Measurements from ENCODE around the gene RTEL1.

Gene RTEL1

DNA sequence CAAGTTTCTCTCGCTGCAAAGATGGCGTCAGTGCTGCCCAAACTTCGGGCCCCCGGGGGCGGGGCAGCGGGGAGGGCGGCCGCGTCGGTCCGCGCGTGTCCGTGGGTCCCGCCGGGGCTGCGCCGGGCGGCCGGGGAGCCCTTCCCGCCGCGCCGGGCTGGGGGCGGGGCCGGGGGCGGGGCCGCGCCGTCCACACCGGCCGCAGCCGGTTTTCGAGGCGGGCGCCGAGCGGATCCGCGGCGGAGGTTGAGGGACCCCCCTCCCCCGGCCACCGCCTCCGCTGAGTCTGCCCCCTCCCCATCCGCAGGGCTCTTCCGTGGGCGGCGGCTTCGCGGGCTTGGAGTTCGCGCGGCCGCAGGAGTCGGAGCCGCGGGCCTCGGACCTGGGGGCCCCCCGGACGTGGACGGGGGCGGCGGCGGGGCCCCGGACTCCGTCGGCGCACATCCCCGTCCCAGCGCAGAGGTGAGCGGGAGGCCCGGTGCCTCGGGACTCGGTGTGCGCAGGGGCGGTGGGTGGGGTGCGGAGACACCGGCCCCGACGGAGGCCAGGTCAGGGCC lies 82.0 kb downstream of the RTEL1 start:
- no peaks in the 10 kb centered on the region; the same call in 1 of the 2 replicates for H3F3A ChIP-seq (ENCODE audit: insufficient read depth, low read length)
- peaks cover 39% of the 10 kb centered on the region for H3K4me1 ChIP-seq (ENCODE audit: insufficient read depth, low read length, severe bottlenecking)
- TF ChIP-seq EZH2 (IDR thresholded peaks at IDR 0.05; ENCODE audit: borderline replicate concordance, low read length), result no peak
- TF ChIP-seq, protein P1, sequence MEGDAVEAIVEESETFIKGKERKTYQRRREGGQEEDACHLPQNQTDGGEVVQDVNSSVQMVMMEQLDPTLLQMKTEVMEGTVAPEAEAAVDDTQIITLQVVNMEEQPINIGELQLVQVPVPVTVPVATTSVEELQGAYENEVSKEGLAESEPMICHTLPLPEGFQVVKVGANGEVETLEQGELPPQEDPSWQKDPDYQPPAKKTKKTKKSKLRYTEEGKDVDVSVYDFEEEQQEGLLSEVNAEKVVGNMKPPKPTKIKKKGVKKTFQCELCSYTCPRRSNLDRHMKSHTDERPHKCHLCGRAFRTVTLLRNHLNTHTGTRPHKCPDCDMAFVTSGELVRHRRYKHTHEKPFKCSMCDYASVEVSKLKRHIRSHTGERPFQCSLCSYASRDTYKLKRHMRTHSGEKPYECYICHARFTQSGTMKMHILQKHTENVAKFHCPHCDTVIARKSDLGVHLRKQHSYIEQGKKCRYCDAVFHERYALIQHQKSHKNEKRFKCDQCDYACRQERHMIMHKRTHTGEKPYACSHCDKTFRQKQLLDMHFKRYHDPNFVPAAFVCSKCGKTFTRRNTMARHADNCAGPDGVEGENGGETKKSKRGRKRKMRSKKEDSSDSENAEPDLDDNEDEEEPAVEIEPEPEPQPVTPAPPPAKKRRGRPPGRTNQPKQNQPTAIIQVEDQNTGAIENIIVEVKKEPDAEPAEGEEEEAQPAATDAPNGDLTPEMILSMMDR (IDR thresholded peaks at IDR 0.05; ENCODE audit: low read length), result no peak
- no peaks in the 10 kb centered on the region for H4K20me1 ChIP-seq (ENCODE audit: insufficient read depth, low read length)
- peak overlapping the region; percentile 53 for H3K4me2 ChIP-seq (ENCODE audit: low read length)
- peak overlapping the region; percentile 39; the same call in 1 of the 2 replicates for H3K9ac ChIP-seq (ENCODE audit: low read length)
- H3K79me2 ChIP-seq (ENCODE audit: insufficient read depth, low read length), result no peaks in the 10 kb centered on the region
- H2AFZ ChIP-seq (ENCODE audit: low read length), result no peak overlapping the region
- H3K9me2 ChIP-seq (ENCODE audit: low read depth, low read length), result no peaks in the 10 kb centered on the region
- no peak overlapping the region for H3K27ac ChIP-seq (ENCODE audit: low read depth, low read length, poor library complexity, severe bottlenecking)
- H3K36me3 ChIP-seq (ENCODE audit: insufficient read depth, low read length), result peaks cover 18% of the 10 kb centered on the region
- no peaks in the 10 kb centered on the region for H3K9me3 ChIP-seq (ENCODE audit: low read length)
- H3K27me3 ChIP-seq (ENCODE audit: insufficient read depth, low read length), result no peaks in the 10 kb centered on the region; the same call in 1 of the 2 replicates
- H3K4me3 ChIP-seq (ENCODE audit: low read depth, low read length, poor library complexity, severe bottlenecking), result peak overlapping the region; percentile 49

DNA sequence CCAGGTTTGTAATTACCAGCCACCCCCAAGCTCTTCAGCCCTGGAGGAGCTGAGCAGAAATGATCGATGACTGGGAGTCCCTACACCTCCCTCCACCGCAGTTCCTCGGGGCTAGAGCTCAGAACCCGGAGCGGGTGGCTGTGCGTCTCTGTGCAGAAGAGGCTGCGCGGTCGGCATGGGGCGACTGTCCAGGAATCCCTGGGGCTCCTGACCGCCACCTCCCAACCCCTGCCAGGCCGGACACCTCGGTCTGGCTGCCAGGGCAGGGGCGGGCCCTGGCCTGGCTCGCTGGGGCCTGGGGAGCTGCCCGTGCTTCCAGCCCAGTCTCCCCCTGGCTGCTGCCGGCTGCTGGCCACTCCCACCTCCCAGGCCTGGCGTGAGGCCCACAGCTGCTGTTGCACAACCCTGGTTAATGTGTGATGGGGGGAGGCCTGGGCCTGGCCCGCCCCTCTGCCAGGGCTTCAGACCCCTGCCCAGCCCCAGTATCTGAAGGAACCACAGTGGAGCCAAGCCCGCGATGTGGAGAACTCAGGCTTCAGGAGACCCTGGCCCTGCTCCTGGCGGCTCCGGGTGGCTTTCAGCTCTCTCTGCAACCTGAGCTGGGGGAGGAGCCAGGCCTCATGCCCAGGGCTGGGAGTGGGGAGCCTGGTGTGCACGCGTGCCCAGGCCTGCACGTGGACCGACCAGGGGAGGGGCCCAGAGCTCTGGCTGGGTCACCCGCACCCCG lies 82.7 kb downstream of the RTEL1 start:
- no peaks in the 10 kb centered on the region; the same call in 1 of the 2 replicates for H3K27me3 ChIP-seq (ENCODE audit: insufficient read depth, low read length)
- no peaks in the 10 kb centered on the region for H3K9me3 ChIP-seq (ENCODE audit: low read length)
- H3F3A ChIP-seq (ENCODE audit: insufficient read depth, low read length), result no peaks in the 10 kb centered on the region; the same call in 1 of the 2 replicates
- no peaks in the 10 kb centered on the region for H3K9me2 ChIP-seq (ENCODE audit: low read depth, low read length)
- H3K9ac ChIP-seq (ENCODE audit: low read length), result peak overlapping the region; percentile 39; the same call in 1 of the 2 replicates
- H4K20me1 ChIP-seq (ENCODE audit: insufficient read depth, low read length), result no peaks in the 10 kb centered on the region
- peaks cover 12% of the 10 kb centered on the region for H3K36me3 ChIP-seq (ENCODE audit: insufficient read depth, low read length)
- peak overlapping the region; percentile 49 for H3K4me3 ChIP-seq (ENCODE audit: low read depth, low read length, poor library complexity, severe bottlenecking)
- H2AFZ ChIP-seq (ENCODE audit: low read length), result no peak overlapping the region
- H3K79me2 ChIP-seq (ENCODE audit: insufficient read depth, low read length), result no peaks in the 10 kb centered on the region
- peaks cover 38% of the 10 kb centered on the region for H3K4me1 ChIP-seq (ENCODE audit: insufficient read depth, low read length, severe bottlenecking)
- TF ChIP-seq EZH2 (IDR thresholded peaks at IDR 0.05; ENCODE audit: borderline replicate concordance, low read length), result no peak
- TF ChIP-seq, protein P1 (IDR thresholded peaks at IDR 0.05; ENCODE audit: low read length), result no peak
- H3K4me2 ChIP-seq (ENCODE audit: low read length), result peak overlapping the region; percentile 53
- no peak overlapping the region for H3K27ac ChIP-seq (ENCODE audit: low read depth, low read length, poor library complexity, severe bottlenecking)

DNA sequence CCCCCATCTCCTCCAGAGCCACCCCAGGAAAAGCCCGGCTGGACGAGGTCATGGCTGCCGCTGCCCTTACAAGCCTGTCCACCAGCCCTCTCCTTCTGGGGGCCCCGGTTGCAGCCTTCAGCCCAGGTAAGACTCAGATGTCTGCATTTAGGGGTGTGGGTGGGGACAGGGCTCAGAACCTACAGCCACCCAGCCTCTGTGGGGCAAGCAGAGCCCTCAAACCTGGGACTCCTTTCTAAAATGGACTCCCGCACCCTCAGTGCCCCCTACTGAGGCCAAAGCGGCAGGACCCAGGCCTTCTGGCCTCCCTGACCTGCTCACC lies 83.2 kb downstream of the RTEL1 start:
- Histone ChIP-seq H3K36me3 (ENCODE audit: insufficient read depth, low read length) (peaks cover 10% of the 10 kb centered on the region; the same call in 1 of the 2 replicates), H3K27ac (ENCODE audit: low read depth, low read length, poor library complexity, severe bottlenecking) (no peak overlapping the region), H3K79me2 (ENCODE audit: insufficient read depth, low read length) (no peaks in the 10 kb centered on the region), H3K4me3 (ENCODE audit: low read depth, low read length, poor library complexity, severe bottlenecking) (no peak overlapping the region), H3K9me3 (ENCODE audit: low read length) (no peaks in the 10 kb centered on the region), H3K27me3 (ENCODE audit: insufficient read depth, low read length) (no peaks in the 10 kb centered on the region; the same call in 1 of the 2 replicates), H3K9ac (ENCODE audit: low read length) (no peak overlapping the region), H3K4me1 (ENCODE audit: insufficient read depth, low read length, severe bottlenecking) (peaks cover 32% of the 10 kb centered on the region), H4K20me1 (ENCODE audit: insufficient read depth, low read length) (no peaks in the 10 kb centered on the region), H2AFZ (ENCODE audit: low read length) (no peak overlapping the region), H3F3A (ENCODE audit: insufficient read depth, low read length) (no peaks in the 10 kb centered on the region; the same call in 1 of the 2 replicates), H3K4me2 (ENCODE audit: low read length) (no peak overlapping the region), H3K9me2 (ENCODE audit: low read depth, low read length) (no peaks in the 10 kb centered on the region)
- no peak for TF ChIP-seq EZH2 (IDR thresholded peaks at IDR 0.05; ENCODE audit: borderline replicate concordance, low read length)
- TF ChIP-seq, protein P1 (IDR thresholded peaks at IDR 0.05; ENCODE audit: low read length), result no peak
